ENCODE data around the gene CMTM4. TPM values are rescaled to one million over a fixed set of nuclear protein-coding genes. Genes with fewer than 3 reads are reported as not detected.

CMTM4 gene
- total RNA-seq, 1 experiment from 2014 or later, result 77.8 TPM

- Histone ChIP-seq H3K4me3 (replicated peaks in 1 of 2; ENCODE audit: low read depth in 1 of 2, low read length in 2 of 2) (peak overlapping the region in 1 of 2 experiments; percentile 7; a peak in 1 of 4 replicates), H3K9ac (ENCODE audit: low read length) (peak overlapping the region; percentile 64), H2AFZ (ENCODE audit: low read depth, low read length, poor library complexity, severe bottlenecking) (no peak overlapping the region), H3K36me3 (ENCODE audit: control insufficient read depth in 1 of 2, insufficient read depth in 2 of 2, low read length in 2 of 2) (peaks cover 12 to 15% of the 10 kb centered on the region in 2 experiments; a peak in 3 of 4 replicates), H3K27me3 (ENCODE audit: insufficient read depth, low read length) (no peaks in the 10 kb centered on the region), H3K79me2 (ENCODE audit: insufficient read depth, low read length) (peaks cover 8% of the 10 kb centered on the region; the same call in 1 of the 2 replicates), H3K27ac (ENCODE audit: low read depth, low read length) (peak overlapping the region; percentile 54), H3K4me1 (ENCODE audit: control insufficient read depth in 1 of 2, insufficient read depth in 2 of 2, low read length in 2 of 2) (peaks cover 24 to 39% of the 10 kb centered on the region in 2 experiments), H3K4me2 (ENCODE audit: low read length) (peak overlapping the region; percentile 70), H3K9me2 (ENCODE audit: insufficient read depth) (no peaks in the 10 kb centered on the region), H4K20me1 (ENCODE audit: insufficient read depth) (0 out of 2 replicates have a peak, but pooled peaks cover 4% of the 10 kb centered on the region), H3K9me3 (ENCODE audit: control insufficient read depth in 1 of 2, insufficient read depth in 1 of 2, low read depth in 1 of 2, low read length in 2 of 2) (no peaks in the 10 kb centered on the region)
- DNase-seq (ENCODE audit: low read depth, low spot score), result peak; percentile 74
- ChIA-PET RAD21 (ENCODE audit: low non-redundant PET in 1 of 2, low total read pairs in 2 of 2, uncharacterized antibody in 2 of 2, unreplicated experiment in 2 of 2) (interaction anchor here in 1 of 2 experiments (0.6 to 1.1 kb wide), 3 partner anchors 46 to 260 kb away, joined by 3 to 12 read pairs (median 3); no protein-coding TSS in a partner anchor), CTCF (interaction anchor here (0.6 to 3.2 kb wide), 33 partner anchors 9 to 293 kb away, joined by 3 to 41 read pairs (median 4); partner anchors contain the start of genes CKLF, CMTM2, CMTM4 and TK2), POLR2A (interaction anchor here (0.6 kb wide), 1 partner anchor 10 kb away, joined by 3 read pairs; no protein-coding TSS in a partner anchor)
- peak; percentile 76 for ATAC-seq
- TF ChIP-seq ATF3 (IDR thresholded peaks at IDR 0.05) (no peak), JUND (IDR thresholded peaks at IDR 0.05) (no peak), POLR2A (IDR thresholded peaks at IDR 0.05; ENCODE audit: borderline replicate concordance, extremely low read depth, insufficient read depth, insufficient read length) (no peak), FOSL1 (IDR thresholded peaks at IDR 0.05; ENCODE audit: low read depth) (no peak), EZH2 (IDR thresholded peaks at IDR 0.05) (no peak), CTCF (IDR thresholded peaks at IDR 0.05 in 2 of 3, conservative IDR thresholded peaks at IDR 0.05 in 1 of 3; ENCODE audit: borderline replicate concordance in 1 of 3, insufficient read depth in 1 of 3, low read depth in 2 of 3, low read length in 2 of 3) (peak; percentile 89 to 97 (median 96)), POLR2AphosphoS5 (IDR thresholded peaks at IDR 0.05; ENCODE audit: low read depth, low read length) (no peak), ELF1 (IDR thresholded peaks at IDR 0.05; ENCODE audit: borderline replicate concordance, low read depth) (no peak), EGR1 (IDR thresholded peaks at IDR 0.05; ENCODE audit: low read depth) (peak; percentile 32; the same call in 1 of the 2 replicates), SP1 (IDR thresholded peaks at IDR 0.05; ENCODE audit: low read depth) (no peak), RAD21 (IDR thresholded peaks at IDR 0.05; ENCODE audit: low read depth) (peak; percentile 91), SIN3A (IDR thresholded peaks at IDR 0.05; ENCODE audit: low read depth) (no peak), EZH2phosphoT487 (IDR thresholded peaks at IDR 0.05; ENCODE audit: borderline replicate concordance) (no peak), SRF (IDR thresholded peaks at IDR 0.05; ENCODE audit: low read depth) (no peak), CEBPB (IDR thresholded peaks at IDR 0.05; ENCODE audit: low read depth) (no peak), MAX (IDR thresholded peaks at IDR 0.05) (peak; percentile 93), ZNF274 (IDR thresholded peaks at IDR 0.05; ENCODE audit: low read depth, low read length) (no peak), YY1 (IDR thresholded peaks at IDR 0.05; ENCODE audit: extremely low read depth, insufficient replicate concordance, low read depth, low read length) (no peak), ZFX (IDR thresholded peaks at IDR 0.05) (no peak), ZBTB33 (IDR thresholded peaks at IDR 0.05; ENCODE audit: extremely low read depth, insufficient replicate concordance, low read length) (no peak)
- no TSS peak for BruUV-seq (replicated peaks)
- intact Hi-C loops (cut with micrococcal nuclease), result loop anchor here (2.0 to 5.0 kb wide), 2 partner anchors 201 to 258 kb away; no protein-coding TSS in a partner anchor
Observed at GRCh38 chr16:66608241-66609138, 88.1 kb downstream of the CMTM4 start.

Data from HCT116 (cell line).